ENCODE data around the gene COPE. TPM values are rescaled to one million over a fixed set of nuclear protein-coding genes. Genes with fewer than 3 reads are reported as not detected.
A peak's percentile ranks its signal among the peaks of the same experiment; 100 is the strongest.

Gene COPE
- total and polyA plus RNA-seq, 2 of the 8 experiments (the other 6 are each of a cell fraction or from before 2014, with no cell fraction given) = 178 to 356 TPM

- H4K5ac ChIP-seq (ENCODE audit: insufficient read length, low read depth, low read length) = no peak overlapping the region
- H3K23ac ChIP-seq (ENCODE audit: insufficient read length) = no peak overlapping the region
- no peaks in the 10 kb centered on the region for H4K20me1 ChIP-seq (replicated peaks in 1 of 2; ENCODE audit: control insufficient read depth in 1 of 2, insufficient read depth in 2 of 2, low read length in 2 of 2)
- 0 out of 8 replicates have a peak, but pooled peaks cover 0 to 5% (median 0%) of the 10 kb centered on the region in 4 experiments for H3K36me3 ChIP-seq (ENCODE audit: control insufficient read depth in 2 of 4, insufficient read depth in 4 of 4, low read length in 3 of 4)
- no peak overlapping the region for H2BK20ac ChIP-seq (ENCODE audit: low read length)
- H2AFZ ChIP-seq (ENCODE audit: low read length) = no peak overlapping the region
- H2BK12ac ChIP-seq (ENCODE audit: low read depth, low read length) = peak overlapping the region; percentile 27; the same call in 1 of the 2 replicates
- no peak overlapping the region for H2AK5ac ChIP-seq (ENCODE audit: low read depth, low read length)
- no peaks in the 10 kb centered on the region for H3K79me1 ChIP-seq (ENCODE audit: low read depth, low read length)
- CTCF ChIA-PET (ENCODE audit: partially characterized antibody) = interaction anchor here (0.6 to 2.0 kb wide), 4 partner anchors 10 to 1812 kb away, joined by 3 to 5 read pairs (median 4); no protein-coding TSS in a partner anchor
- no peak overlapping the region for H4K91ac ChIP-seq (replicated peaks; ENCODE audit: insufficient read length, low read length)
- no peak overlapping the region for H2BK5ac ChIP-seq (ENCODE audit: low read depth, low read length)
- no peaks in the 10 kb centered on the region for H3K79me2 ChIP-seq (ENCODE audit: control insufficient read depth in 1 of 2, insufficient read depth in 2 of 2, low read length in 2 of 2)
- H3K9me3 ChIP-seq (ENCODE audit: insufficient read depth in 2 of 2, low read depth in 1 of 2, low read length in 1 of 2) = no peaks in the 10 kb centered on the region
- 87% methylated on average over 5 of the region's 5 CpGs; no CpG with 5 or more reads in 1 of the 2 experiments for WGBS, 2 experiments (ENCODE audit: extremely low coverage in 1 of 2, insufficient coverage in 1 of 2, insufficient read length in 1 of 2, insufficient replicate concordance in 2 of 2, low coverage in 1 of 2, low lambda C conversion rate in 2 of 2, missing lambda C conversion rate in 1 of 2)
- H2BK15ac ChIP-seq (ENCODE audit: low read length) = no peak overlapping the region
- H3K27ac ChIP-seq (ENCODE audit: low read depth, low read length) = no peak overlapping the region
- POLR2A ChIA-PET (ENCODE audit: partially characterized antibody) = interaction anchor here (1.2 to 2.3 kb wide), 5 partner anchors 9 to 60 kb away, joined by 3 to 11 read pairs (median 4); no protein-coding TSS in a partner anchor
- H3K23me2 ChIP-seq (ENCODE audit: low read depth, low read length) = peaks cover under 1% of the 10 kb centered on the region; the same call in 1 of the 2 replicates
- no peak overlapping the region for H3K14ac ChIP-seq (ENCODE audit: insufficient read length)
- no peak for DNase-seq (ENCODE audit: low read depth in 1 of 2, low spot score in 2 of 2)
- H3K27me3 ChIP-seq (replicated peaks in 1 of 4; ENCODE audit: control insufficient read depth in 3 of 4, extremely low read depth in 1 of 4, insufficient read depth in 3 of 4, low read length in 3 of 4) = no peaks in the 10 kb centered on the region
- no peak overlapping the region for H3K4ac ChIP-seq (replicated peaks; ENCODE audit: insufficient read length, low read depth, low read length)
- no peak overlapping the region for H2BK120ac ChIP-seq (replicated peaks; ENCODE audit: low read depth, low read length)
- H4K8ac ChIP-seq (ENCODE audit: extremely low read depth, insufficient read depth, low read length) = no peak overlapping the region
- no peak overlapping the region for H3K4me3 ChIP-seq (ENCODE audit: extremely low read depth in 1 of 4, insufficient read depth in 2 of 4, low read depth in 3 of 4, low read length in 4 of 4)
- H3K4me2 ChIP-seq (ENCODE audit: insufficient read depth in 1 of 2, low read depth in 2 of 2, low read length in 2 of 2) = no peak overlapping the region
- no peak overlapping the region for H3K18ac ChIP-seq (ENCODE audit: extremely low read depth, low read length)
- FAIRE-seq = no peak
- H3K9ac ChIP-seq (replicated peaks in 1 of 4; ENCODE audit: extremely low read depth in 1 of 4, low read depth in 3 of 4, low read length in 3 of 4) = no peak overlapping the region
- no peak overlapping the region for H3K56ac ChIP-seq (replicated peaks; ENCODE audit: insufficient read length, low read depth, low read length)
- H3K4me1 ChIP-seq (replicated peaks in 1 of 4; ENCODE audit: control insufficient read depth in 3 of 4, insufficient read depth in 4 of 4, low read length in 3 of 4) = no peaks in the 10 kb centered on the region
- TF ChIP-seq SP1 (IDR thresholded peaks at IDR 0.05; ENCODE audit: low read depth, low read length) (no peak), ATF3 (IDR thresholded peaks at IDR 0.05; ENCODE audit: insufficient read depth, low read depth, low read length) (no peak), BRCA1 (IDR thresholded peaks at IDR 0.05; ENCODE audit: low read depth, low read length) (no peak), TAF7 (optimal IDR thresholded peaks at IDR 0.05; ENCODE audit: borderline replicate concordance, low read depth, low read length) (no peak), KDM5A (IDR thresholded peaks at IDR 0.05; ENCODE audit: low read length) (no peak), NRF1 (IDR thresholded peaks at IDR 0.05; ENCODE audit: low read depth, low read length) (no peak), SRF (IDR thresholded peaks at IDR 0.05; ENCODE audit: low read depth, low read length) (no peak), EP300 (IDR thresholded peaks at IDR 0.05; ENCODE audit: borderline replicate concordance in 1 of 2, low read depth in 2 of 2, low read length in 2 of 2) (no peak), TBP (IDR thresholded peaks at IDR 0.05; ENCODE audit: low read depth, low read length) (no peak), USF2 (IDR thresholded peaks at IDR 0.05; ENCODE audit: low read length) (no peak), ZNF274 (IDR thresholded peaks at IDR 0.05; ENCODE audit: borderline replicate concordance, extremely low read depth, low read length) (no peak), SIX5 (IDR thresholded peaks at IDR 0.05; ENCODE audit: low read depth, low read length) (no peak), POLR2A (IDR thresholded peaks at IDR 0.05; ENCODE audit: control extremely low read depth in 1 of 2, low read depth in 2 of 2, low read length in 2 of 2) (no peak)
Observed at GRCh38 chr19:18948976-18949356, 29.8 kb upstream of the COPE start.
